ENCODE data around the gene REXO1. TPM values are rescaled to one million over a fixed set of nuclear protein-coding genes. Genes with fewer than 3 reads are reported as not detected.
"Not testable (repeated sequence)": the region's sequence is repeated elsewhere in the genome, so short reads cannot be mapped to it uniquely, and the experiment has no call there.

REXO1 gene
- total RNA-seq, 1 donor from 2014 or later = 17.7 TPM

DNA sequence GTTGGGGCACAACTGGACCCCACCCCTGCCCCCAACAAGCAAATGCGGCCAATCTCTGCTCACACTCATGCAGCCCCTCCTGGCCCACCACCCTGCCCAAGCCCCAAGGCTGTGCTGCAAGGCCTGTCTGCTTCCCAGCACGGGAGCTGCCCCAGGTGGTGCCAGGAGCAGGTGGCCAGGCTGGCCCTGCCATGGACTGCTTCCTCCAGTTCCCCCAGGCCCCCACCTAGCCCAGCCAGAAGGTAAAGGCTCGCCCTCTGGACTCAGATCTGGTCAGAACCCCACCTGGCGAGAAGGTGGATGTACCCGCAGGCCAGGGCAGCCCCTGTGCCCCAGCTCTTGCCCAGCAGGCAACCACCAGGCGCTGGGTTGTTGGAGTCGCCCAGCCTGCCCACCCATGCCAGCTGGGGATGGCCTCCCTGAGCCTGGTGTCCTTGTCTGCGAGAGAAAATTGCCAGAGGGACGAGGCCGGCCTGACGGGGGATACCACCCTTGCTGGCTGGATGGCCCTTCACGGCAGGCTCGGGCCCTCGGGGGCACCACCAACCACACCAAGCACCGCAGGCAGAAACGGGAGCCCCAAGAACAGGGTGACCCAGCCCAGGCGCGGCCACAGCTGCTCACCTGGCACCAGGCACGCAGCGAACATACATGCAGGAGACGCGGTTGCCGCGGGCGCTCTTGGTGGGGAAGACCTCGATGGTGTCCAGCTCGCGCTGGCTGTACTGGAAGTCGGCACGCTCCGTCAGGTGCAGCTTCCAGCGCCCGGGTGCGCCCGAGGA lies 32.5 kb upstream of the REXO1 start:
- Histone ChIP-seq H3K27ac (replicated peaks) (peak overlapping the region; percentile 90), H3K4me1 (peaks cover 65% of the 10 kb centered on the region), H3K27me3 (ENCODE audit: low read depth) (no peaks in the 10 kb centered on the region), H3K9me3 (replicated peaks) (no peaks in the 10 kb centered on the region), H3K36me3 (no peaks in the 10 kb centered on the region), H3K4me3 (peak overlapping the region; percentile 85)
- intact Hi-C loops (cut with micrococcal nuclease) = no loop called here
- TF ChIP-seq, protein P1, sequence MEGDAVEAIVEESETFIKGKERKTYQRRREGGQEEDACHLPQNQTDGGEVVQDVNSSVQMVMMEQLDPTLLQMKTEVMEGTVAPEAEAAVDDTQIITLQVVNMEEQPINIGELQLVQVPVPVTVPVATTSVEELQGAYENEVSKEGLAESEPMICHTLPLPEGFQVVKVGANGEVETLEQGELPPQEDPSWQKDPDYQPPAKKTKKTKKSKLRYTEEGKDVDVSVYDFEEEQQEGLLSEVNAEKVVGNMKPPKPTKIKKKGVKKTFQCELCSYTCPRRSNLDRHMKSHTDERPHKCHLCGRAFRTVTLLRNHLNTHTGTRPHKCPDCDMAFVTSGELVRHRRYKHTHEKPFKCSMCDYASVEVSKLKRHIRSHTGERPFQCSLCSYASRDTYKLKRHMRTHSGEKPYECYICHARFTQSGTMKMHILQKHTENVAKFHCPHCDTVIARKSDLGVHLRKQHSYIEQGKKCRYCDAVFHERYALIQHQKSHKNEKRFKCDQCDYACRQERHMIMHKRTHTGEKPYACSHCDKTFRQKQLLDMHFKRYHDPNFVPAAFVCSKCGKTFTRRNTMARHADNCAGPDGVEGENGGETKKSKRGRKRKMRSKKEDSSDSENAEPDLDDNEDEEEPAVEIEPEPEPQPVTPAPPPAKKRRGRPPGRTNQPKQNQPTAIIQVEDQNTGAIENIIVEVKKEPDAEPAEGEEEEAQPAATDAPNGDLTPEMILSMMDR (IDR thresholded peaks at IDR 0.05; ENCODE audit: borderline replicate concordance) = no peak
- DNase-seq = no peak

DNA sequence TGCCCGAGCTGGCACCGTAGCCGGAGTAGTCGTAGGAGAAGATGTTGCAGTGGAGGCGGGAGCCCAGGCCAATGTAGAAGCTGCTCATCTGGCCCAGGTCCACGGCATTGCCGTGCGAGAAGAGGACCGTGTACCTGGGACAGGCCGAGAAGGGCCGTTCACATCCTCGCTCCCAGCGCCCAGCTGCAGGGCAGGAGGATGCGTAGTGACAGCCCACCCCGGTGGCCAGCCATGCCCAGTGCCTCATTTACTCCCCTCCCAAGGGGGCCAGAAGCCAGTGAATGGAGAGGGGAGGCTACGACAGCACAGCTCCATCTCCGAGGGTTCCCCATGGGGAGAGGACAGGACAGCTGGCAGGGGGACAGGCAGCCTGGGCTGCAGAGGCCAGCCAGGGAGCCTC lies 31.7 kb upstream of the REXO1 start:
- peaks cover 72% of the 10 kb centered on the region for H3K4me1 ChIP-seq

GRCh38 chr19:1878583-1878982 lies 30.3 kb upstream of the REXO1 start:
- H3K4me1 ChIP-seq = peaks cover 72% of the 10 kb centered on the region
- H3K36me3 ChIP-seq; intact Hi-C loops (cut with micrococcal nuclease); H3K27ac ChIP-seq (replicated peaks); DNase-seq; H3K9me3 ChIP-seq (replicated peaks); H3K4me3 ChIP-seq; H3K27me3 ChIP-seq (ENCODE audit: low read depth): not testable (repeated sequence)

More for the DNA sequence above, 31.7 kb upstream of the REXO1 start:
- H3K9me3 ChIP-seq (replicated peaks); DNase-seq; intact Hi-C loops (cut with micrococcal nuclease); H3K36me3 ChIP-seq; H3K27me3 ChIP-seq (ENCODE audit: low read depth): not testable (repeated sequence)
- Histone ChIP-seq H3K4me3 (peak overlapping the region; percentile 85), H3K27ac (replicated peaks) (peak overlapping the region; percentile 90)

GRCh38 chr19:1877280-1877660 lies 29.0 kb upstream of the REXO1 start:
- intact Hi-C loops (cut with micrococcal nuclease); H3K27ac ChIP-seq (replicated peaks); H3K9me3 ChIP-seq (replicated peaks); H3K4me3 ChIP-seq; DNase-seq; H3K27me3 ChIP-seq (ENCODE audit: low read depth); H3K36me3 ChIP-seq: not testable (repeated sequence)
- H3K4me1 ChIP-seq = peaks cover 72% of the 10 kb centered on the region

DNA sequence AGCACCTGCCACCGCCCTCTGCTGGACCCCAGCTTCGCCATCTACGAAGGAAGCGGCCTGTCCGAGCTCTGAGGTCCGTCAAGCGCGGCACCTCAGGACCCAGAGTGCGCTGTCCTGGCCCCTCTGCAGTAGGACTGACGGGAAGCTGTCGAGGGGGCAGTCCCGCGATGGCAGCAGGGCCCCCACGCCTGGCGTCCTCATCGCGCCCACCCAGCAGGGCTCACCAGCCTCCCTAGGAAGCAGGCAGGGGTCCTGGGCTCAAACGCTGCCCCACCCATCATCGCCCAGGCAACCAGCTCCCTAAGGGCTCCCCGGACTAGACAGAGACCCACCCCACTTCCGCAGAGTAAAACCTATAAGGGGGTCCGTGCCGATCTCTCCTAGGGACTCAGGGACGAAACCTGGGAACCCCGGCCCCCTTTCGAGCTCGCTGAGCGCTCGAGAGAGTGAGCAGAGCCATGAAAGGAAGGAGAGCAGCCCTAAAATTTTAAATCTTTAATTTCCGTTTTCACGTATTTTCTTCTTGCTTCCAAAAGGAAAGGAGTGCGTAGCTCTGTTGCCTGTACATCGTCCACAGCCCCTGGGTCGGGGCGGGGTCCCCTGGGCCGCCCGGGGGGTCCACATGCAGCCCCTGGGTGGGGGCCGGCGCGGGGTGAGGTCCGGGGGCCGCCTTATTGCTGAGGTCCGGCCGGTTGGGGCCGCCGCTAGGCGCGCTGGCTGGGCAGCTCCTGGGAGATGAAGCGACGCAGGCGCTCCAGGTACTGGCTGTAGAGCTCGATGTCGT lies 28.4 kb upstream of the REXO1 start:
- Histone ChIP-seq H3K27ac (replicated peaks) (peak overlapping the region; percentile 98), H3K4me1 (peaks cover 72% of the 10 kb centered on the region), H3K4me3 (peak overlapping the region; percentile 99)
- H3K9me3 ChIP-seq (replicated peaks); DNase-seq; intact Hi-C loops (cut with micrococcal nuclease); H3K36me3 ChIP-seq; H3K27me3 ChIP-seq (ENCODE audit: low read depth): not testable (repeated sequence)

DNA sequence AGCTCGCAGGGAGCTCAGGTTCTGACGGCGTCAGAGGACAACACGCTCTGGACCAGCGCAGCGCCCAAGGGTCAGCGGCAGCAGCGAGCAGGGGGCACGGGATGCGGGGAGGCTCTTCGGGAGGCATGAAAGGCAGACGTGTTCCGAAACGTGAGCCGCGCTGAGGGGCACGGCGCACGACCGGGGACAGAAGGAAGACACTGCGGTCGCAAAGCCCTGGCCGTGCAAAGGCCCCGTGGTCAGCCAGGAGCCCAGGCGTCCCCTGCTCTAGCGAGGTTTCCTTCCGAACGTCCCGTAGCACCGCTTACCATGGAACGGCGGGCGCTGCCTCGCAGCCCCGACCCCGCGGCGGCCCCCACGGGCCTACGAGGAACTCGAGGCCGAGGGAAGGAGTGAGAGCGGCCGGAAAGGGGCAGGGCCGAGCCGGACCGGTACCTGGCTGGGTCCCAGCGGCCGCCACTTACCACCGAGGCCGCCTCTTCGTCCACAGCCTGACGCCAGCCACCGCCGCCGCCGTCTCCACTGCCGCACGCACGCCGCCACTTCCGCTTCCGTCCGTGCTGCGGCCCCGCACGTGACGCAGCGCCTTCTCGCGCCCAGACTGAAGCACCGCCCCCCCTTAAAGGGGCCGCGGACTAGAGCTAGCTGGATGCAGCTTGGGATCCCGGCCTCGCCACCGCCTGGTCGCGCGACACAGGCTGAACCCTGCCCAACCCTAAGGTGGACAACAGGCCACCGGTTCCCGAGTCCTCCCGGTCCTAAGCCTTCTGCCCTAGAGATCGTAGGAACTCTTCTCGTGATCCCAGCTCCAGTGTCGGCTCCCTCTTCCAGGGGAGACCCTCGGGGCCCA lies 27.6 kb upstream of the REXO1 start:
- Histone ChIP-seq H3K4me3 (peak overlapping the region; percentile 99), H3K27me3 (ENCODE audit: low read depth) (no peaks in the 10 kb centered on the region), H3K27ac (replicated peaks) (peak overlapping the region; percentile 98), H3K4me1 (peaks cover 70% of the 10 kb centered on the region), H3K9me3 (replicated peaks) (no peaks in the 10 kb centered on the region), H3K36me3 (peaks cover 3% of the 10 kb centered on the region)
- TF ChIP-seq, protein P1 (IDR thresholded peaks at IDR 0.05; ENCODE audit: borderline replicate concordance) = no peak
- intact Hi-C loops (cut with micrococcal nuclease) = no loop called here
- DNase-seq = peak; percentile 93

DNA sequence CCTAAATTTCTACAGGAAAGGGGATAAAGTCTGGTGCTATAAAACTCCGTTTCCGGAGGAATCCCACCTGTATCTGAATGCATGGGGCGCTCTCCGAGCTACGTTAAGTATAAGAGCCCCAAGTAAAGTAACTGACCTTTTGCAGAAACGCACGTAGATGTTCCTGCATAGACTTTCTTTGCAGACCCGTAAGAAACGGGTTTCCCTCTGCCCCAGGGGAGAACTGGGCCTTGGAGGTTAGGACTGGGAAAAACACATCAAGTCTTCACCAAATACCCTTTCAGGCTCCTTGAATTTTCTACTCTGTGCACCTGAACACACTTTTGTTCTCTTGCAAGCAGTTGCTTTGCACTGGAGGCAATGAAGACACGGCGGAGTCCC lies 27.0 kb upstream of the REXO1 start:
- Histone ChIP-seq H3K27ac (replicated peaks) (peak overlapping the region; percentile 98), H3K4me3 (peak overlapping the region; percentile 99), H3K4me1 (peaks cover 64% of the 10 kb centered on the region)
- intact Hi-C loops (cut with micrococcal nuclease); H3K9me3 ChIP-seq (replicated peaks); DNase-seq; H3K27me3 ChIP-seq (ENCODE audit: low read depth); H3K36me3 ChIP-seq: not testable (repeated sequence)
